ENCODE measurements around the gene CILP. TPM values are rescaled to one million over a fixed set of nuclear protein-coding genes. Genes with fewer than 3 reads are reported as not detected.

CILP gene
- total RNA-seq, 2 donors from 2014 or later, result 8.5 to 15.8 TPM

DNA sequence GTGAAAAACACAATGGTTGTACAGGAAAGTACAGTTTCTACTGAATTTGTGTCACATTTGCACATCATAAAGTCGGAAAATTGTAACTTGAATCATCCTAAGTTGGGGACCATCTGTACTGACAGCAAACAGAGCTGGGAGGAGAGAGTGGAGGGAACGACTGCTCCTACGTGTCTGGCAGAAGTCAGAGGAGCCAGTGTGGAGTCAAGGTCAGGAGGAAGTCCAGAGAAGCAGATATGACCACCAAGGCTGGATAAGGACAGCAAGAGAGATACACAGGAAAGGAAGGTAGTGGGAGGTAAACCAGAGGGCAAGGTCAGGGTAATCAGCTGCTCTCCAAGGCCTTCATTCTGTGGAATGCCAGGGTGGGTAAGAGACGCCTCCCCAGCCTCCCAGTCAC is 2.7 kb upstream of the CILP start:
- H3K4me1 ChIP-seq (ENCODE audit: control insufficient read depth in 1 of 2, low read depth in 2 of 2), result no peaks in the 10 kb centered on the region
- H3K9me3 ChIP-seq, result no peaks in the 10 kb centered on the region
- DNase-seq (ENCODE audit: low spot score) (no peak), ATAC-seq (ENCODE audit: insufficient number of reproducible peaks, low FRiP score, low read depth) (no peak)
- H3K4me3 ChIP-seq, result no peak overlapping the region
- H3K36me3 ChIP-seq, result no peaks in the 10 kb centered on the region
- H3K27ac ChIP-seq, result no peak overlapping the region
- TF ChIP-seq, protein P1, sequence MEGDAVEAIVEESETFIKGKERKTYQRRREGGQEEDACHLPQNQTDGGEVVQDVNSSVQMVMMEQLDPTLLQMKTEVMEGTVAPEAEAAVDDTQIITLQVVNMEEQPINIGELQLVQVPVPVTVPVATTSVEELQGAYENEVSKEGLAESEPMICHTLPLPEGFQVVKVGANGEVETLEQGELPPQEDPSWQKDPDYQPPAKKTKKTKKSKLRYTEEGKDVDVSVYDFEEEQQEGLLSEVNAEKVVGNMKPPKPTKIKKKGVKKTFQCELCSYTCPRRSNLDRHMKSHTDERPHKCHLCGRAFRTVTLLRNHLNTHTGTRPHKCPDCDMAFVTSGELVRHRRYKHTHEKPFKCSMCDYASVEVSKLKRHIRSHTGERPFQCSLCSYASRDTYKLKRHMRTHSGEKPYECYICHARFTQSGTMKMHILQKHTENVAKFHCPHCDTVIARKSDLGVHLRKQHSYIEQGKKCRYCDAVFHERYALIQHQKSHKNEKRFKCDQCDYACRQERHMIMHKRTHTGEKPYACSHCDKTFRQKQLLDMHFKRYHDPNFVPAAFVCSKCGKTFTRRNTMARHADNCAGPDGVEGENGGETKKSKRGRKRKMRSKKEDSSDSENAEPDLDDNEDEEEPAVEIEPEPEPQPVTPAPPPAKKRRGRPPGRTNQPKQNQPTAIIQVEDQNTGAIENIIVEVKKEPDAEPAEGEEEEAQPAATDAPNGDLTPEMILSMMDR (IDR thresholded peaks at IDR 0.05), result no peak
- H3K27me3 ChIP-seq (replicated peaks; ENCODE audit: insufficient read depth), result no peaks in the 10 kb centered on the region

DNA sequence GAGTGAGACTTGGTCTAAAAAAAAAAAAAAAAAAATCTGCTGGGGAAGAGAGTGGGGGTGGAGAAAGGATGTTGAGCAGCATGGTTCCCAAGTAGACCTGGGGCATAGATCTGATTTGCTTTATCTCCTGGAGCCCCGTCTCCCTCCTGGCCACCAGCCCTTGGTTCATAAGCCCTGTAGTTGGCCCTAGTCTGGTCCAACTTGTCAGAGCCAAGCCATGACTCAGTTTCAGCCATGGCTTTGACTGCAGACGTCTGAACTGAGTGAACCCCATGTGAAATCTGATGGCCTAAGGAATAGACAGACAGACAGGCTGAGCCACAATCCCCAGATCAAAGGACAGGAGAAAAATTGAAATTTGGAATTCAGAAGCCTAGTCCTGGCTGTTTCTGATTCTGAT is 2.0 kb upstream of the CILP start:
- no peaks in the 10 kb centered on the region for H3K4me1 ChIP-seq (ENCODE audit: control insufficient read depth in 1 of 2, low read depth in 2 of 2)
- H3K27ac ChIP-seq, result no peak overlapping the region
- no peaks in the 10 kb centered on the region for H3K9me3 ChIP-seq
- DNase-seq (ENCODE audit: low spot score), result no peak
- no peak overlapping the region for H3K4me3 ChIP-seq
- no peaks in the 10 kb centered on the region for H3K36me3 ChIP-seq
- no peaks in the 10 kb centered on the region for H3K27me3 ChIP-seq (replicated peaks; ENCODE audit: insufficient read depth)
- ATAC-seq (ENCODE audit: insufficient number of reproducible peaks, low FRiP score, low read depth), result no peak
- TF ChIP-seq, protein P1 (IDR thresholded peaks at IDR 0.05), result no peak

DNA sequence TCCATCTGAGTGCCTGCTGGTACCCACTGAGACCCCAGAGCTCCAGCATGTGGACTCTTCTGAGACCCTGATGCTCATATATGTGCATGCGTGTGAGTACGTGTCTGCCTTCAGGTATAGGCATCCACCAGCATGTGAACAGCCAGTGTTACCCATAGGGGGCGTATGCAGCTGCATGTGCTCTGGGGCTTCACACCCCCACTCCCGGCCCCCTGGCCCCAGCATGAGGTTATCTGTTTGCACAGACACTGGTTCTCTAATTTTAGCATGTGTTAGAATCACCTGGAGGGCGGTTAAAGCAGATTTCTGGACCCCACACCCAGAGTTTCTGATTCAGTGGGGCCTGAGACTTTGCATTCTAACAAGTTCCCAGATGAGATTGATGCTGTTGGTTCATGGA is 824 bp upstream of the CILP start:
- no peaks in the 10 kb centered on the region for H3K27me3 ChIP-seq (replicated peaks; ENCODE audit: insufficient read depth)
- TF ChIP-seq, protein P1 (IDR thresholded peaks at IDR 0.05), result no peak
- H3K27ac ChIP-seq, result no peak overlapping the region
- H3K4me1 ChIP-seq (ENCODE audit: control insufficient read depth in 1 of 2, low read depth in 2 of 2), result no peaks in the 10 kb centered on the region
- no peak for DNase-seq (ENCODE audit: low spot score)
- no peaks in the 10 kb centered on the region for H3K36me3 ChIP-seq
- H3K4me3 ChIP-seq, result no peak overlapping the region
- no peak for ATAC-seq (ENCODE audit: insufficient number of reproducible peaks, low FRiP score, low read depth)
- H3K9me3 ChIP-seq, result no peaks in the 10 kb centered on the region

DNA sequence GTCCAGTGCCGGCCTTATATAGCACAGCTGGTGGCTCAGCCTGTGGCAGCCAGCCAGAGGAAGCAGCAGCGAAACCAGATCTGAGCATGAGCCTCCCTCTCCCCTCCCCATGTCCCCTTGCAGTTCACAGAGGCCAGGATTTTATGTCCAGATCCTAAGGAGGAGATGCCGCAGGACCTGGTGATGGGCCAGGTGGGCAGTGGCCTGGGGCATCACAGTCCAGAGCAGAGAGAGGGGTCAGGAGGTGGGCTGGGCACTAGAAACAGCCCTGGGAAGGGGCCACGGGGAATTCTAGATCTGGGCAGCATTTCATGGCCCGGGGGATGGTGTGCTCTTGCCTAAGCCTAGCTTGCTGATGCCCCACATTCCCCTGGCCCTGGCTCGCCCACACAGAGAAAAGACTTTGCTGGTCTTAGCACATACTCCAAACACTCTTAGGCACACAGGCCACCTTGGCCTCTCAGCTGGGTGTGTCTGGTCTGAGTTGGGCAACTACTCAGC is 259 bp upstream of the CILP start:
- H3K27ac ChIP-seq, result no peak overlapping the region
- no peaks in the 10 kb centered on the region for H3K9me3 ChIP-seq
- H3K4me1 ChIP-seq (ENCODE audit: control insufficient read depth in 1 of 2, low read depth in 2 of 2), result no peaks in the 10 kb centered on the region
- DNase-seq (ENCODE audit: low spot score) (no peak), ATAC-seq (ENCODE audit: insufficient number of reproducible peaks, low FRiP score, low read depth) (no peak)
- no peaks in the 10 kb centered on the region for H3K36me3 ChIP-seq
- no peak overlapping the region for H3K4me3 ChIP-seq
- TF ChIP-seq, protein P1 (IDR thresholded peaks at IDR 0.05), result no peak
- H3K27me3 ChIP-seq (replicated peaks; ENCODE audit: insufficient read depth), result no peaks in the 10 kb centered on the region

DNA sequence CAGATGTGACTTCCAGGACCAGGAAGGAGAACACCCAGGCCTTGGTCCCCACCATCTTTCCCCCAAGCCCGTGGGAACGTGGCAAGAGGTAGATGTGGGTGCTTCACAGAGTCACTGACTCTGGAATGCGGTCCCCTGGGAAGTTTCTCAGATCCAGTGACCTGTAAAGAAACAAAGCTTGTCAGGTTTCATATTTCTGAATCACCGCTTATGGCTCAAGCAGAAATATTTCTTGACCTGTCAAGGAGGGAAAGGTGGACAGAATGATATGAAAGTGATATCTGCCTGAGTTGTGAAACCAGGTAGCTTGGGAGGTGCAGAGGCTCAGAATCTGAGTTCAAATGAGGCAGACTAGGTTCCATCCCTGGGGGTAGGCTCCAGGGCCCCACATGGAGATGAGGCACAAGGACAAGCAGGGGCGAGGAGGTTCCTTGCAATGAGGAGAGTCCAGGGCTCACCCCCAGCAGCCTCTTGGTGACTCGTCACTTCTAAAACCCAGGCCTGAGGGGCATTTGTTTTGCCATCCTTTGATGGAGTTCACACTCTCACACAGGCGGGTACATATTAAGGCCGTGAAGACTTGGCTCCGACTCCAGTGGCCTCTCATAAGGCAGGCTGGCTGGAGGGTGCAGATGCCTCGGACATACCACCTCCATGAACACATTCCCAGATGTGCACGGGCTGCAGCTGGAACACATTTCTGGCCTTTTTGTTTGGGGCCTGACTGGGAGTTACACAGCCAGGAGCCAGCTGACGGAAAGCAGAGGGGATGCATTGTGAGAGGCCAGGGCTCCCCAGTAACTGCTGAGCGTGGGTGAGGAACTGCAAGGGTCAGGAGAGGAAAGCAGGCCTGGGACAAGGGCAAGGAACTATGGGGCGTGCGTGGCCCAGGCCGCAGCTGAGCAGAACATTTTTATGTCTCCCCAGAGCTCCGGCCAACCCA is 1.3 kb downstream of the CILP start:
- no peaks in the 10 kb centered on the region for H3K9me3 ChIP-seq
- no peak overlapping the region for H3K27ac ChIP-seq
- ATAC-seq (ENCODE audit: insufficient number of reproducible peaks, low FRiP score, low read depth), result no peak
- H3K36me3 ChIP-seq, result no peaks in the 10 kb centered on the region
- DNase-seq (ENCODE audit: low spot score), result no peak
- H3K4me3 ChIP-seq, result no peak overlapping the region
- H3K4me1 ChIP-seq (ENCODE audit: control insufficient read depth in 1 of 2, low read depth in 2 of 2), result no peaks in the 10 kb centered on the region
- H3K27me3 ChIP-seq (replicated peaks; ENCODE audit: insufficient read depth), result no peaks in the 10 kb centered on the region
- TF ChIP-seq, protein P1 (IDR thresholded peaks at IDR 0.05), result no peak

Measured in thoracic aorta (tissue), 2 donors.